Medulla oblongata (tissue), 1 donor: ENCODE data around the gene SURF2.

ENCODE experiments used
- DNase-seq: peaks from one replicate; pipeline ENCODE4 v3.0.0-alpha.2; 2015; ENCODE audit errors: extremely low spot score

SURF2 gene

DNA sequence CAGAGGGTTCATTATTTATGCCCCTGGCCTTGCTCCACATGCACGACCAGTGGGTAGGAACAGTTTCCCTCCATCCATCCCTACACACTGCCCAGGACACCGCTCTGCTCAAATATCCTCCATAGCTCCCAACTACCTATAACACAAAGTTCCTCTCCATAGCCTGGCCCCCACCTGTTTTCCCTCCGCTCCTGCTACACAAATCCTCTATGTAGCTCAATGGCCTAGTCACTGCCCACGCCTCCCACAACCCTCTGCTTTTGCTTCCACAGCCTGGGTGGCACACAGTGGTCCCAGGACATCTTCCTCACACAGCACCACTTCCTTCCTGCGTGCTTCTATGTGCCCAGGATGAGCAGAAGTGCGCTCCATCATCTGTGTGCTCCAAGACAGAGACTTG is 41.0 kb downstream of the SURF2 start:
- DNase-seq = no peak

DNA sequence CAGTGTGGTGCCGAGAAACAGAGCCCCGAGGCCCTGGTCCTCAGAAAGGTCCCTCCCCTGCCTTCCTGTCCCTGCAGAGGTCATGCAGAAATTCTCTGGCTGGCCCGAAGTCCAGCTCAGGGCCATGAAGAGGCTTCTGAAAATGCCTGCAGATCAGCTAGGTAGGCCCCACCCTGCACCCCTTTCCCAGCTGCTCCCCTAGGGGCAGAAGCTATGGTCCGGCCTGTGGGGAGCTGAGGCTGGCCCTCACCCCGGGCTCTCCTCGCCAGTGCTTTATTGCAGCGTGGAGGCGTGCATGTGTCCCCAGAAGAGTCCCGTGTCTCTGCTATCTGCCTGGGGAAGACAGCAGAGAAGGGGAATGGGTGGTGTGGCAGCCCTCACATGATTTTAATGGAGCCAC is 41.5 kb downstream of the SURF2 start:
- no peak for DNase-seq

DNA sequence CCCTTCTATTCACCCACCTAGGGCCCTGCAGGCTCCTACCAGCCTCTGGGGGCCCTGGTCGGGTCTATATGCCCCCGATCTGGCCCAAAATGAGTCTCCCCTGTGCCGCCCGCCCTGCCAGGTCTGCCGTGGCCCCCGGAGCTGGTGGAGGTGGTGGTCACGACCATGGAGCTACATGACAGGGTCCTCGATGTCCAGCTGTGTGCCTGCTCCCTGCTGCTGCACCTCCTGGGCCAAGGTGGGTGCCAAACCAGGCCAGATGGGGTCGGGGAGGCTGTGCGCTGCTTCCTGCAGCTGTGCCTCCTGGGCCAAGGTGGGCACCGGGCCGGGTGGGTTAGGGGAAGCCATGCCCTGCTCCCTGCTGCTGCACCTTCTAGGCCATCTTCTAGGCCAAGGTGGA is 43.9 kb downstream of the SURF2 start:
- no peak for DNase-seq

DNA sequence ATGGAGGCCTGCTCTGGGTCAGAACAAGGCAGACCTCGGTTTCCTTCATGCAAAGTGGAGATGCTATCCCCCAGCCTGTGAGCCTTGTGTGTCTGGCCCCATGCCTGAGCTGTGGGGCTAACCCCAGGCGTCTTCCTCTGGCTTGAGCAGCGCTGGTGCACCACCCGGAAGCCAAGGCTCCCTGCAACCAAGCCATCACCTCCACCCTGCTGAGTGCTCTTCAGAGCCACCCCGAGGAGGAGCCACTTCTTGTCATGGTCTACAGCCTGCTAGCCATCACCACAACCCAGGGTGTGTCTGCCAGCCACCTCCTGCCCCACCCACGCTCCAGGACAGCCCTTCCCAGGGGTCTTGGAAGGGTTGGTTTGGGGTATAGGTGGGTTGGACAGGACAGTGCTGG is 45.2 kb downstream of the SURF2 start:
- no peak for DNase-seq

DNA sequence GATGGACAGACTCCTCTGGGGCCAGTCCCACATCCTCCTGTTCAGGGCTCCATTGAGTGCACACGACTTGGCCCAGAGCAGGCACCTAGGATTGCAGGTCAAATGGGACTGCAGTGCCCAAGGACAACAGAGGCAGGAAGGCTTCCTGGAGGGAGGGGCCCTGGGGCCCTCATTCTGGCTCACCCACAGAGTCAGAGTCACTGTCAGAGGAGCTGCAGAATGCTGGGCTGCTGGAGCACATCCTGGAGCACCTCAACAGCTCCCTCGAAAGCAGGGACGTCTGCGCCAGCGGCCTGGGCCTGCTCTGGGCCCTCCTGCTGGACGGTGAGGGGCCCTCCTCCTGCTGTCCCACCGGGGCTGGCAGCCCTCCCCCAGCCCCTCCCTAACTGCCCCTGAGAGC is 46.3 kb downstream of the SURF2 start:
- DNase-seq = no peak

DNA sequence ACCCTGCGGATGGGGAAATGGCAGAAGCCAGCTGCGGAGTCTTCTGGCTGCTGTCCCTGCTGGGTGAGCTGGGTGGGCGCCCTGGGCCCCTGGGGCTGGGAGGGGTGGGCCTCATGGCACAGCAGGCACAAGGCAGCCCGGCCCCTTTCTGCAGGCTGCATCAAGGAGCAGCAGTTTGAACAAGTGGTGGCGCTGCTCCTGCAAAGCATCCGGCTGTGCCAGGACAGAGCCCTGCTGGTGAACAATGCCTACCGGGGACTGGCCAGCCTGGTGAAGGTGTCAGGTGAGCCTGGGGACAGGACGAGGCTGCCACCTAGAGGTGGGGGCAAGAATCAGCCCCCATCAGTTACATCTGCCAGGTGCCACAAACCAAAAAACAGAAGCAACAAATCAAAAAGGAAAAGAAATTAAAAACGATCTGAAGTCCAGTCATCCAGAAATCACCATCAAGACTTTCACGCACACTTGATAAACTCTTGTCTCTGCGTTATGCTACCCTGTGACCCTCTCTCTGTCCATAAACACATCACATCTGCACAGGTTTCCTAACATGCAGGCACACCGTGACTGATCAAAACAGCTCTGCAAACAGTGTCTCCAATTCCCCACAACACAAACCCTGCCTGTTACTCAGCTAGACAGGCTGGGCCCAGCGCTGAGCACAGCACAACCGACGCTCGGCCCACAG is 47.6 kb downstream of the SURF2 start:
- no peak for DNase-seq

DNA sequence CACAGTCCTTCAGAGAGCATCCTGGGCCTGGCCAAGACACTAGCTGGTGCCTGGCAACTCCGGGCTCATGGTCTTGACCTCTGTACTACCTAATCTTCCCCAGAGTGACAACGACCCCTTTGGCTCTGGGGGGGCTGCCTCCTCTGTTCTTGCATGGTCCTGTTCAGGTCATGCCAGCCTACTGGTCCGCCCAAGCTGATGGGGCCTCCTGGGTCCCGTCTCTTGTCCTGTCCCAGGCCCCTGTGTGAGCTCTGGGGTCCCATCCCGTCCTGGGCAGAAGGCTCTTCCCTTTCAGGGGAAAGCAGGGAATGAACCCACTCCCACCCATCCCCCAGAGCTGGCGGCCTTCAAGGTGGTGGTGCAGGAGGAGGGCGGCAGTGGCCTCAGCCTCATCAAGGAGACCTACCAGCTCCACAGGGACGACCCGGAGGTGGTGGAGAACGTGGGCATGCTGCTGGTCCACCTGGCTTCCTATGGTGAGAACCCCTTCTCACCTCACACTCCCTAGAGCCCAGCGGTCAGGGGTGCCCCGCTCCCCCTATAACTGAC is 48.2 kb downstream of the SURF2 start:
- no peak for DNase-seq

DNA sequence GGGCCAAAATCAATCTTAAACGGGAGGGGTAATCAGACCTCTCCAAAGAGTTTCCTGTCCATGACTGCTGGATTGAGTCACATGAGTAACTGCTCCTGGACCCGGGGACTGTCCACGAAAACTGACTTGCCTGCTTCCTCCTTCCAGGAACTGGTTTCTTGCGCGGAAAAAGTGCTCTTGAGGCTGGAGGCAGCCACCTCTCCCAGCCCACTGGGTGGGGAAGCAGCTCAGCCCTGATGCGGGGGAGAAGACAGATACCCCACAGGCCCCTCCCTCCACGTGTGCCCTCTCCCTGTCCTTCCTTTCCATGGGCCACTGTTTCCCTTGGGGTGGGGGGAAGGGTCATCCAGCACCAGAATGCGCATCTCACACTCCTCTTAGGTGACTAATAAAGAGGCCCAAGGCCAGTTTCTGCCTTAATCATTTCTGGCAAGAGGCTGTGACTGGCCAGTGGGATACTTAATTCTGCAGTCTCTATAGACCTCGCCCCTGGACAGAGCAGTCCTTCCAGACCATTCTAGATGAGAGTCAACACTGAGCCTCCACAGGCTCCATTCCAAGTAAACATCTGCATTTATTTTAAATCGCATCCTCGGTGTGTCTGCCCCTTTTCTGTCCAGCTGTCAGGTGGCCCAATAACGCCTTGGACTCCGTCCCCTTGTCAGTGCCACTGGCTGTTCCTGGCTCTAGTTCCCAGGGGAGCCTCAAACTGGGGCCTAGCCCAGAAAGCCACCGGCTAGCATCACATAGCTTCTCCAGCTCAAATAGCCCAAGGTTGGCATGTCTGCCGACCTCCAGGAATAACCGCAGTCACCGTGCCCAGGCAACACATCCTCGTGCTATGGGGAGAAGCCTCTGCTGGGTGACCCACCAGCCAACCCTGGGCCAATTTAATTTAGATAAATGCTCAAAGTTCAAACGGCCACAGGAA is 49.4 kb downstream of the SURF2 start:
- DNase-seq = no peak

DNA sequence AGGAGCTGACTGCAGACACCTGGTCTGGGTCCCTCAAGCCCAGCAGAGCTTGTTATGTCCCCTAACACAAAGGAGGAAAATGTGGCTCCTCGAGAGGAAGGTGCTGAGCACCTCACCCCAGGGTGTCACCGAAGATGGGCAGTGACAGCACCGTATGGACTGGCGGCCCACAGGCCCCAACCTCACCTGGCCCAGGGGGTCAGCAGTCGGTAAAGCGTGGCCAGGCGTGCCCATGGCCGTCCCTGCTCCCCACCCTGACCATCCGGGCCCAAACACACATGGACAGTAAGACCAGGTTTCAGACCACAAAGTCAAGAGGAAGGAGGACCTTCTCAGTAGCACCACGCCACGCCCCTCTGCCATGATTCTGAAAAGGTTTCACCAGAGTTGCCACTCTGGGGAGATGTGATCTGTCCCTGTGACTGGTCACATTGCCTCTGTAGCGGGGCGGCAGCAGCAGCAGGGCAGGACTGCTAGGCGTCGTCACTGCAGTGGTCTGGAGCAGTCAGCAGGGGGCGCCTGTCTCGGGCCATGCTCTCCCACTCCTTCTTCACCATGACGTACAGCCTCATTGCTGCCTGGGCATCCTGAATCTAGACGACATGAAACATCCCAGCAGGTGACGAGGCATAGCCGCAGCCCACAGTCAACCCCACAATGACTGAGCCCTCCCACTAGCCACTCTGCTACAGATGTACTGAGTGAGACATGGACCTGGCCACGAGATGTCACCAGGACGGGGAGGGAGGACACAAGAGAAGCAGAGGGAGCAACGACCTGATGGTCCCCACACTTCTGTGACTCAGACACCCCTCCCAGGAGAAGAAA is 50.3 kb downstream of the SURF2 start:
- peak; percentile 65 for DNase-seq

DNA sequence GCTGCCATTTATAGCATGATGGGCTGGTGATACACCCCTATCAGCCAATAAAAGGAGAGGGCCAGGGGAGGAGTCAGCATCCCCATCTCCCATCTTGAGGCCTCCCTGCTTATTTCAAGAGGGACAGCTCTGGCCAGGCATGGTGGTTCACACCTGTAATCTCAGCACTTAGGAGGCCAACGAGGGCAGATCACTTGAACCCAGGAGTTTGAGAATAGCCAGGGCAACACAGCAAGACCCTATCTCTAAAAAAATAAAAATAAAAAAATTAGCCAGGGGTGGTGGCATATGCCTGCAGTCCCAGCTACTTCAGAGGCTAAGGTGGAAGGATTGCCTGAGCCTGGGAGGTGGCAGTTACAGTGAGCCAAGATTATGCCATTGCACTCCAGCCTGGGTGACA is 51.7 kb downstream of the SURF2 start:
- no peak for DNase-seq
